Esophagus squamous epithelium (tissue), 4 donors: ENCODE results near the gene CERS1.

ENCODE experiments used
- POLR2A ChIP-seq, 4 donors: fragments of 450-650 bp; IDR thresholded peaks; one replicate each; pipeline ENCODE4 v1.6.1; 2017; ENCODE audit warnings: antibody characterized with exemption in 4 of 4, mild to moderate bottlenecking in 4 of 4, moderate library complexity in 3 of 4
- TF ChIP-seq, protein P1 (sequence below), 6 experiments: fragments of 450-650 bp in 4 of 6; fragments of 200-600 bp in 2 of 6; sonication (generic) in 2 of 6; IDR thresholded peaks; one replicate each; pipeline ENCODE4 v1.5.1; 2016 to 2019; ENCODE audit warnings: antibody characterized with exemption in 6 of 6, mild to moderate bottlenecking in 4 of 6, moderate library complexity in 4 of 6

DNA sequence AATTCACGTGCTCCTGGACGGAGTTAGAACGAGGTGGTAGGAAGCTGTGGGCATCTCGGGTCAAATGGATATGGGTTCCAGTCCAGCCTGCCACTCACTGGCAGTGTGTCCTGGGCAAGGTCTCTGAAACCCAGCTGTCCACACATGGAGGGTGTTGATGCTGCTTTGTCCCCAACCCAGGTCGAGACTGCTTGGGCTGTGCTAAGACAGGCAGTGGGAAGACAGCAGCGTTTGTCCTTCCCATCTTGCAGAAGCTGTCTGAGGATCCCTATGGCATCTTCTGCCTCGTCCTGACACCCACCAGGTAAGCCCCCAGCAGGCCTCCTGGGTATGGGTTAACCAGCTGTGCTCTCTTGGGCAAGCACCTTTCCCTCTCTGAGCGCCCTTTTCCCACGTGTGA lies 24.4 kb upstream of the CERS1 start:
- TF ChIP-seq, protein P1, sequence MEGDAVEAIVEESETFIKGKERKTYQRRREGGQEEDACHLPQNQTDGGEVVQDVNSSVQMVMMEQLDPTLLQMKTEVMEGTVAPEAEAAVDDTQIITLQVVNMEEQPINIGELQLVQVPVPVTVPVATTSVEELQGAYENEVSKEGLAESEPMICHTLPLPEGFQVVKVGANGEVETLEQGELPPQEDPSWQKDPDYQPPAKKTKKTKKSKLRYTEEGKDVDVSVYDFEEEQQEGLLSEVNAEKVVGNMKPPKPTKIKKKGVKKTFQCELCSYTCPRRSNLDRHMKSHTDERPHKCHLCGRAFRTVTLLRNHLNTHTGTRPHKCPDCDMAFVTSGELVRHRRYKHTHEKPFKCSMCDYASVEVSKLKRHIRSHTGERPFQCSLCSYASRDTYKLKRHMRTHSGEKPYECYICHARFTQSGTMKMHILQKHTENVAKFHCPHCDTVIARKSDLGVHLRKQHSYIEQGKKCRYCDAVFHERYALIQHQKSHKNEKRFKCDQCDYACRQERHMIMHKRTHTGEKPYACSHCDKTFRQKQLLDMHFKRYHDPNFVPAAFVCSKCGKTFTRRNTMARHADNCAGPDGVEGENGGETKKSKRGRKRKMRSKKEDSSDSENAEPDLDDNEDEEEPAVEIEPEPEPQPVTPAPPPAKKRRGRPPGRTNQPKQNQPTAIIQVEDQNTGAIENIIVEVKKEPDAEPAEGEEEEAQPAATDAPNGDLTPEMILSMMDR (IDR thresholded peaks at IDR 0.05) = no peak
- no peak for TF ChIP-seq POLR2A (IDR thresholded peaks at IDR 0.05)
